Measurements from ENCODE around the gene PPP1CA.
"Not testable (repeated sequence)": the region's sequence is repeated elsewhere in the genome, so short reads cannot be mapped to it uniquely, and the experiment has no call there.

Gene PPP1CA

DNA sequence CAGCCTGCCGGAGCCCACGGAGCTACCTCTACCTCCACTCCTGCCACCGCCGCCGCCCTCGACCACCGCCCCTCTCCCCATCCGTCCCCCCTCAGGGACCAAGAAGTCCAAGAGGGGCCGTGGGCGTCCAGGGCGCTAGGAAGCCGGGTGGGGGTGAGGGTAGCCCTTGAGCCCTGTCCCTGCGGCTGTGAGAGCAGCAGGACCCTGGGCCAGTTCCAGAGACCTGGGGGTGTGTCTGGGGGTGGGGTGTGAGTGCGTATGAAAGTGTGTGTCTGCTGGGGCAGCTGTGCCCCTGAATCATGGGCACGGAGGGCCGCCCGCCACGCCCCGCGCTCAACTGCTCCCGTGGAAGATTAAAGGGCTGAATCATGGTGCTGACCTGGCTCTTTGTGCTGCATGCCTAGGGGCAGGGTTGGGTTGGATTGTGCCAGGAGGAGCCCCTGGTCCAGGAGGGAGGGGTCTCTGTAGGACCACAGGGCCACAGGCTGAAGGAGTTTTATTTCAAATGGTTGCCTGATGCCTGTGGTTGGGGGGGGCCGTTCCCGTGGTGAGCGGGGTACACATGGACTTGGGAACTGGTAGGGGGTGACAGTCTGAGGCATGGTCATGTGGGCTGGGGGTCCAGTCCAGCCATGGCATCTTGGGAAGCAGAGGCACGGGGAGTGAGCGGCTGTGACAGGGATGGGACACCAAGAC lies 33.5 kb upstream of the PPP1CA start:
- no peak for DNase-seq (ENCODE audit: low read depth, low spot score)

DNA sequence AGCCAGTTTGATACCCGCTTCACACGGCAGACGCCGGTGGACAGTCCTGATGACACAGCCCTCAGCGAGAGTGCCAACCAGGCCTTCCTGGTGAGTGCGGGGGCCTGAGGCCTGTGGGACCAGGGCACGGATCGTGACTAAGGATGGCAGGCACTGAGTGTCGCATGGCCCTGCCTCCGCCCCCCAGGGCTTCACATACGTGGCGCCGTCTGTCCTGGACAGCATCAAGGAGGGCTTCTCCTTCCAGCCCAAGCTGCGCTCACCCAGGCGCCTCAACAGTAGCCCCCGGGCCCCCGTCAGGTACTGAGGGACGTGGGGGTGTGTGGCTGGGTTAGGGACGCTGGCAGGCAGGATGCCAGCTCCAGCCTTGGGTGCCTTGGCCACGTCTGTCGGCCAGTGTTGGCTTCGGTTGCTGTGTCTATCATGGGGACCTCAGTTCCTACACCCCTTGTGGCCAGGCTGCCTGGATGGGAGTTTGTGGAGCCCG lies 32.8 kb upstream of the PPP1CA start:
- no peak for DNase-seq (ENCODE audit: low read depth, low spot score)

DNA sequence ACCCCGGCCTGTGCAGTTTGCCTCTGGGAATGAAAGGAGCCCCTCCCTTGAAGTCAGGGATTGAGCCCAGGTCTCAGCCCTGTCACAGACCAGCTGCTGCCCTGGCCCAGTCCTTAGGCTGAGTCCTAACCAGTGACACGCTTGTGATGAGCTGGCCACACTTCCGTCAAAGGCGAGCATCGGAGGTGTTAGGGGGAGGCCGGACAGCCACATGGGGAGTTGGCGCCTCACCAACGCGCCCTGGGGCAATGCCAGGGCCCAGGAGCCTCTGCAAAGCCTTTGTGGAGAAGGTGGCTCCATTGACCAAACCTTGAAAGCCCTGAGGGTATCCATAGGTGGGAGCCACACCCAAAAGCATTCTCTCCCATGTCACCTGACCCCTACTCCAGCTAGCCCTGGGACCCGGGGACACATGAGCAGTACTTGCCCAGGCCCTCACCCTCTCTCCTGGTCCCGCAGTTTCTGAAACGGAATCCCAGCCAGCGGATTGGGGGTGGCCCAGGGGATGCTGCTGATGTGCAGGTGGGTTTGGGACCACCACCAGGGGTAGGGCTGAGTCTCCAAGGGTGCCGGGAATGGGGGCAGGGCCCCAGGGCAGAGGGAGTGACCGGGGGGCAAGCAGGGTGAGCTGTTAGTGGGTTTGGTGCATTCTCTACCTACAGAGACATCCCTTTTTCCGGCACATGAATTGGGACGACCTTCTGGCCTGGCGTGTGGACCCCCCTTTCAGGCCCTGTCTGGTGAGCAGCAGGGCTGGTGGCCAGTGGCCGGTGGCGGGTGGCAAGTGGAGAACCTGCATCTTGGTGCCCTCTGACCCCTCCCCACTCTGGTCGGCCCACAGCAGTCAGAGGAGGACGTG lies 32.1 kb upstream of the PPP1CA start:
- no peak for DNase-seq (ENCODE audit: low read depth, low spot score)

DNA sequence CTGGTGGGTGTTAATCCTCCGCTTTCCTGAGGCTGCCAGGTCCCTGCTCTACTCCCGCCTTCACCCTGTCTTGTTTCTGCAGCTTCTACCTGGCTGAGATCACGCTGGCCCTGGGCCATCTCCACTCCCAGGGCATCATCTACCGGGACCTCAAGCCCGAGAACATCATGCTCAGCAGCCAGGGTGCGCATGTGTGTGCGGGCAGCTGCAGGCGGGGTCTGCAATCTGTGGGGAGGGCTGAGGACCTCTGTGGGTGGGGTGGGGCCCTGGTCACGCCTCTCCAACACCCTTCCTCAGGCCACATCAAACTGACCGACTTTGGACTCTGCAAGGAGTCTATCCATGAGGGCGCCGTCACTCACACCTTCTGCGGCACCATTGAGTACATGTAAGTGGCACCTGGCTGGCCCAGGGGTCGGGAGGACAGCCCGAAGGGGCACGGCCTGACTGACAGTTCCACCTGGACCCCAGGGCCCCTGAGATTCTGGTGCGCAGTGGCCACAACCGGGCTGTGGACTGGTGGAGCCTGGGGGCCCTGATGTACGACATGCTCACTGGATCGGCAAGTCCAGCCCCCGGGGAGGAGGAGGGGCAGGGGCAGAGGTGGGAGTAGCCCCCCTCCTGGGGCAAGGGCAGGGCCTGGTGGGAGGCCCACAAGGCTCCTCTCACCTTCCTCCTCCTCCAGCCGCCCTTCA lies 31.1 kb upstream of the PPP1CA start:
- no peak for DNase-seq (ENCODE audit: low read depth, low spot score)

DNA sequence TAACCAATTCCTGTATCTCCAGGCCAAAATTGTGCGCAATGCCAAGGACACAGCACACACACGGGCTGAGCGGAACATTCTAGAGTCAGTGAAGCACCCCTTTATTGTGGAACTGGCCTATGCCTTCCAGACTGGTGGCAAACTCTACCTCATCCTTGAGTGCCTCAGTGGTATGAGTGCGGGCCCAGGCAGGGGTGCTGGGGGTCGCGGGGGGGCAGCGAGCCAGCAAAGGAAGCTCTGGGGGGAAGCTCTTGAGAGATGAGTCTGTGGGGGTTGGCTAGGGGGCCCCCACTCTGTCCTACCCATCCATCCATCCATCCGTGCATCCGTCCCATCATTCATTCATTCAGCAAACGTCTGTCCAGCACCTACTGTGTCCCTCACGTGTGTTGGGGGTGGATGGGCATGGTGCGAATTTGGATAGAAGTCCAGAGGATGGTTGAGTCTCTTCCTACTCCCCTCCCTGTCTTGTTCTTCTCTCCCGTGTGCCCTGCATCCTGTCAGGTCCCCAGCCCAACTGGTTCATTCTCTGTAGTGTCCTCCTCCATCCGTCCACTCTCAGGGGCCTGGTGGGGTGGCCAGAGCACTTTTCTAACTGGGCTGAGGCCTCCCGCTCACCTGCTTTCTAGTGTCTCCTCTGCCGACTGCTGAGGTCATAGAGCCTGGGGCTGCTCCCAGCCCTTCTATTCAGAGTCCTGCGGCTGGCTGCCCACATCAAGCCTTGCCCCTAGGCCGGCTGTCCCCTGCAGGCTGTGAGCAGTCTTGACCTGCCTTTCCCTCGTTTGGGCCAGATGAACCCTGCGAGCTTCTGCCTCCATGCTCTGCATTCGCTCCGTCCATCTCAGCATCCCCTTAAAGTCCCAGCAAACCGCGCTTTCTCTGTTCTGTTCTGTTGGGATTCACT lies 29.9 kb upstream of the PPP1CA start:
- DNase-seq (ENCODE audit: low read depth, low spot score), result no peak

DNA sequence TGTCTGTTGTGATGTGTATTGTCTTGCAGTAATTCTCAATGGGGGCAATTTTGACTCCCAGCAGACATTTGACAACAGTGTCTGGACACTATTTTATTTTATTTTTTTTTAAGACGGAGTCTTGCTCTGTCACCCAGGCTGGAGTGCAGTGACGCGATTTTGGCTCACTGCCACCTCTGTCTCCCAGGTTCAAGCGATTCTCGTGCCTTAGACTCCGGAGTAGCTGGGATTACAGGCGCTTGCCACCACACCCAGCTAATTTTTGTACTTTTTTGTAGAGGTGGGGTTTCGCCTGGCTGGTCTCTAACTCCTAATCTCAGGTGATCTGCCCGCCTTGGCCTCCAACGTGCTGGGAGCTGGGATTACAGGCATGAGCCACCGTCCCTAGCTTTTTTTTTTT lies 28.1 kb upstream of the PPP1CA start:
- no peak for DNase-seq (ENCODE audit: low read depth, low spot score)

DNA sequence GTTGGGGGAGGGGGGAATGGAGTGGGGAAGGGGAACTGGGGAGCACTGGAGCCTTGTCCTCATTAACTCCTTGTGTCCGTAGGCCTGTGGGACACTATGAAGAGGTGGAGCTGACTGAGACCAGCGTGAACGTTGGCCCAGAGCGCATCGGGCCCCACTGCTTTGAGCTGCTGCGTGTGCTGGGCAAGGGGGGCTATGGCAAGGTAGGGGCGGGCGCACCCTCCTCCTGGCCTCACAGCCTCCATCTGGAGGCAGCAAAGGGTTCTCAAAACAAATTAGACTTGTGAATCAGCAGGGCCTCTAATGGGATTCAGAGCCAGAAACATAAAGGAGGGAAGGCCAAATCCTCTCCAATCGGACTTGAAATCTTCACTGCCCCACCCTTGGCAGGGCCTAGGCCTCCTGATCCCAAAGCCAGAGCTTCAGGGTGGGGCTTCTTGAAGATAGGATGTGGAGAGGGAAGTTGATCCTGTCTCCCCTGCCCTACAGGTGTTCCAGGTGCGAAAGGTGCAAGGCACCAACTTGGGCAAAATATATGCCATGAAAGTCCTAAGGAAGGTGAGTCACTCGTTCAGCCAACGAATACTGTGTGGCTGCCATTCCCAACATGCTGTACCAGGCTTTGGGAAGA lies 27.5 kb upstream of the PPP1CA start:
- DNase-seq (ENCODE audit: low read depth, low spot score), result no peak

DNA sequence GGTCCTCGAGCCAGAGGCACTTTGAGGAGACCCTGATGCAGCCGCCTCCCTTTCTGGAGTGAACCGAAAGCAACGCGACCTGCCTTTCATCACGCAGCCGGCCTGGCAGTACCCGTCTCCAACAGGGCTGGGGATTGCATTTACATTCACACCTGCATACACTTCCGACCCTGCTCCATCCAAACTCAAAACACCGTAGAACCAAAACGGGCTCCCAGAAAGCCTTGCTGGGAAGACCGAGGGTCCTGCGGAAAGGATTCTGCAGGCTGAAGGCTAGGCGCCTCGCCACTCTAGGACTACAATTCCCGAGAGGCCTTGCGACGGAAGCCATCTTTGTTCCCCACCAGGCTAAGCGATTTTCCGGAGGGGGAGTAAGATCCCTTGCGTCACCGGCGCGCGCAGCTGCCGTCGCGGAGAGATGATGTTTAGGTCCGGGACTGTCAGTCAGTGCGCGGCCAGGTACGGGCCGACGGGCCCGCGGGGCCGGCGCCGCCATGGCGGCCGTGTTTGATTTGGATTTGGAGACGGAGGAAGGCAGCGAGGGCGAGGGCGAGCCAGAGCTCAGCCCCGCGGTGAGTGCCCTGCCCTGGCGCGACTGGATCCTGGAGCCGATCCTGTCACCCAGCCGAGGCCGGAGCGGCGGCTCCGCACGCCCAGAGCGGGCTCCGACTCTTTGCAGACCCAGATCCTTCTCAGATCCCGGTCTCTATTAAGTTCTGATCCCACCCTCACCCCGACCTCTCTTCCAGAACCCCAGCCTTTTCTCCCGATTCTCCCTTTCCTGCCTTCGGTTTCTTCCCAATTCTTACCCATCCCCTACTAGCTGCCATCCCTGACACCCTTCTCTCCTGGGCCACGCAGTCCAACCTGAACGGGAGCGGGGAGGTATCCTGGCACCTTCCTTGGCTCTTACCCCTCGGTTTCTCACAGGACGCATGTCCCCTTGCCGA lies 26.7 kb upstream of the PPP1CA start, which contains the start of gene RPS6KB2:
TSS of gene RPS6KB2 (plus strand) at position 443 of the 950 bp plus-strand sequence. CDS start at position 495, 52 bp downstream.
- peak; percentile 91 for DNase-seq (ENCODE audit: low read depth, low spot score)

DNA sequence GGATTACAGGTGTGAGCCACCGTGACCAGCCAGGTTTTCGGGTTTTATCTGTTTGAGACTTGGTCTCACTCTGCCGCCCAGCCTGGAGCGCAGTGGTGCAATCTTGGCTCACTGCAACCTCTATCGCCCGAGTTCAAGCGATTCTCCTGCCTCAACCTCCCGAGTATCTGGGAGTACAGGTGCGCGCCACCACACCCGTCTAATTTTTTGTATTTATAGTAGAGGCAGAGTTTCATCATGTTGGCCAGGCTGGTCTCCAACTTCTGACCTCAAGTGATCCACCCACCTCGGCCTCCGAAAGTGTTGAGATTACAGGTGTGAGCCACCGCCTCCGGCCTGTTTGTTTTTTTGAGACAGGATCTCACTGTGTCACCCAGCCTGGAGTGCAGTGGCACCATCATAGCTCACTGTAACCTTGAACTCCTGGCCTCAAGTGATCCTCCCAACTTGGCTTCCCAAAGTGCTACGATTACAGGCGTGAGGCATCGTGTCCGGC lies 25.8 kb upstream of the PPP1CA start:
- DNase-seq (ENCODE audit: low read depth, low spot score), result not testable (repeated sequence)

DNA sequence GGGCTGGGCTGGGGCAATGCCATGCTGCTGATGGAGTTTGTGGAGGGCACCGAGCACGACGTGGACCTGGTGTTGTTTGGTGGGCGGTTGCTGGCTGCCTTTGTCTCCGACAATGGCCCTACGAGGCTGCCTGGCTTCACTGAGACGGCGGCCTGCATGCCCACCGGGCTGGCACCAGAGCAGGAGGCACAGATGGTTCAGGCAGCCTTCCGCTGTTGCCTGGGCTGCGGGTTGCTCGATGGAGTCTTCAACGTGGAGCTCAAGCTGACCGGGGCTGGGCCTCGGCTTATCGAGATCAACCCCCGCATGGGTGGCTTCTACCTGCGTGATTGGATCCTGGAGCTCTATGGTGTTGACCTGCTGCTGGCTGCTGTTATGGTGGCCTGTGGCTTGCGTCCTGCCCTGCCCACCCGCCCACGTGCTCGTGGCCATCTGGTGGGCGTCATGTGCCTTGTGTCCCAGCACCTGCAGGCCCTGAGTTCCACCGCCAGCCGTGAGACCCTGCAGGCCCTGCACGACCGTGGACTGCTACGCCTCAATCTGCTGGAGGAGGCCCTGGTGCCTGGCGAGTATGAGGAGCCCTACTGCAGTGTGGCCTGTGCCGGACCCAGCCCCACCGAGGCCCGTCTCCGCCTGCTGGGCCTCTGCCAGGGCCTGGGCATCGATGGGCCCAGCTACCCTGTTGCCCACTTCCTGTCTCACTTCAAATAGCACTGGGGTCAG lies 22.4 kb upstream of the PPP1CA start:
- no peak for DNase-seq (ENCODE audit: low read depth, low spot score)

DNA sequence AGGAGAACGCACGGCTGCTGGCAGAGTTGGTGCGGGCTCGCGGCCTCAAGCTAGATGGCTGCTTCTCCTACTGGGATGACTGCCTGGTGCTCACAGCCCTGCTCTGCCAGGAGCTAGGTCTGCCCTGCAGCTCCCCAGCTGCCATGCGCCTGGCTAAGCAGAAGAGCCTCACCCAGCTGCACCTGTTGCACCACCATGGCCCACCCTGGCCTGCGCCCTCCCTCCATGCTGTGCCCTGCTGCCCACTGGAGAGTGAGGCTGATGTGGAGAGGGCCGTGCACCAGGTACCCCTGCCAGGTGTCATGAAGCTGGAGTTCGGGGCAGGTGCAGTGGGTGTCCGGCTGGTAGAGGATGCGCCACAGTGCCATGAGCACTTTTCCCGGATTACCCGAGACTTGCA lies 21.8 kb upstream of the PPP1CA start:
- no peak for DNase-seq (ENCODE audit: low read depth, low spot score)

DNA sequence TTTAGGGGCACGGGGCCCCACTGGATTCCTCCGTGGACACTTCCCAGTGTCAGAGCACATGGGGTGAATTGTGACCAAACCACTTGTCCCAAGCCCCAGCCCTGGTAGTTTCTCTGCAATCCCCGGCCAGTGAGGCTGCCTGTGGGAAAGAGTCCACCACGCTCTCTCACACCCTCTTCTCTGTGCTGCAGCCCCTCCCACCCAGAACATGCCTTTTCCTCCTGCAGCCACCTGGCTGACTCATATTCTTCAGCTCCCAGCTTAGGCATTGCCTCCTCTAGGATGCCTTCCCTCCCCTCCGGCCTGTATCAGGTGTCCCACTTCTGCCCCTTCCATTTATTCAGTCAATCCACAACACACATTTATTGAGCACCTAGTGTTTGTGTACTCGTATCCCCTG lies 21.2 kb upstream of the PPP1CA start:
- no peak for DNase-seq (ENCODE audit: low read depth, low spot score)

DNA sequence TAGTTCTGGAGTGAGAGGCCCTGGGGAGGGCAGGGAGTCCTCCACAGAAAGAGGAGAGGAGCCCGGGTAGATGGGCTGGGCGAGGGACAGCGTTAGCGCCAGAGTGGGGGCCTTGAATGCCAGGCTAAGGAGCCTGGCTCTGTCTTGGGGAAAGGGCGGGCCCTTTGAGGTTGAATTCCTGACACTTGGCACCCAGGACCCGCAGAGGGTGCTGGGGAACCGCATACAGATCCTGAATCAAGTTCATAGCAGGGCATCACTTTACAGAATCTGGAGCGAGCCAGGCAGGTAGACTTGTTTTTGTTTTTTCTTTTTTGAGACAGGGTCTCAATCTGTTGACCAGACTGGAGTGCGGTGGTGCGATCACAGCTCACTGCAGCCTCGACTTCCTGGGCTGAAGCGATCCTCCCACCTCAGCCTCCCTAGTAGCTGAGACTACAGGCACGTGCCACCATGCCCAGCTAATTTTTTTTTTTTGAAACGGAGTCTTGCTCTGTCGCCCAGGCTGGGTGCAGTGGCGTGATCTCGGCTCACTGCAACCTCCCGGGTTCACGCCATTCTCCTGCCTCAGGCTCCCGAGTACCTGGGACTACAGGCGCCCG lies 19.9 kb upstream of the PPP1CA start:
- DNase-seq (ENCODE audit: low read depth, low spot score), result no peak

DNA sequence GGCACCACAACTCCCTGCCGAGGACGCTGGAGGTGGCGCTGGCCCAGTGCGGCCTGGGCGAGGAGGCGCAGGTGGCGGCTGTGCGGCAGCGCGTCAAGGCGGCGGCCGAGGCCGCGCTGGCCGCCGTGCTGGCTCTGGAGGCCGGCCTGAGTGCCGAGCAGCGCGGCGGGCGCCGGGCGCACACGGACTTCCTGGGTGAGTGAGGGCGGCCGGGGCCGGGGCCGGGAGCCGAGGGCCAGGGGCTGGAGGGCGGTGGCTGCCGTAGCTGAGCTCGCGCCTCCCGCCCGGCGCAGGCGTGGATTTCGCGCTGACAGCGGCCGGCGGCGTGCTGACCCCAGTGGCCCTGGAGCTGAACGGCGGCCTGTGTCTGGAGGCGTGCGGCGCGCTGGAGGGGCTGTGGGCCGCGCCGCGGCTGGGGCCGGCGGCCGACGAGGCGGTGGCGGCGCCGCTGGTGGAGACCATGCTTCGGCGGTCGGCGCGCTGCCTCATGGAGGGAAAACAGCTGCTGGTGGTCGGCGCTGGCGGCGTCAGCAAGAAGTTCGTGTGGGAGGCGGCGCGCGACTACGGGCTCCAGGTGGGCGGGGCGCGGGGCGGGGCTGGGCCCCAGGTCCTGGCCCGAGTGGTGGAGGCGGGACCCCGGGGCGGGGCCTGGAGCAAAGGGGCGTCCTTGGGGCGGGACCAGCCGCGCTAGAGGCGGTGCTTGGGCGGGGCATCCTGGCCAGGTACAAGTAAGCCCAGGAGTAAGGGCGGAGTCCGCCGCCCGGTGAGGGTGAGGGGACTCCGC lies 19.2 kb upstream of the PPP1CA start:
- DNase-seq (ENCODE audit: low read depth, low spot score), result peak; percentile 51

DNA sequence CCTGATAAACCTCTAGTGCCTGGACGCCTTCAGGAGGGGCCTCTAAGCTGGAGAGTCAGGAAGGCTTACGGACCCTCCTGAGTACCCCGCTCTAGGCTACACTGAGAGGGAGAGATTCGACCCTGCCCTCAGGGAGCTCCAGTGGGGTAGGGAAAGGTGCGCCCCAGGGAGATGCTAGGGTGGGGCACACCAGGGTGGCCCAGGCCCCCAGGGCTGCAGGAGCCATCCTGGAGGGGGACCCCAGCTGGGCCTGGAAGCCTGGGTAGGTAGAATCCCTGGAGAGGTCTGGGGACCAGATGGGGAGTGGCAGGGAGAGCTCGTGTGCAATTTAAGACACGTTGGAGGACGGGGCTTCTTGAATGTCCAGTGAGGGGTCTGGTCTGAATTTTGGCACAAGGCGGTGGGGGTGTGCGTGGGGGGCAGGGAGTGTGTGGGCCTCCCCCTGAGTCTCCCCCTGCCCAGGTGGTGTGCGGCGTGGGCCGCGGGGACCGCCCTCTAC lies 18.5 kb upstream of the PPP1CA start:
- DNase-seq (ENCODE audit: low read depth, low spot score), result no peak

DNA sequence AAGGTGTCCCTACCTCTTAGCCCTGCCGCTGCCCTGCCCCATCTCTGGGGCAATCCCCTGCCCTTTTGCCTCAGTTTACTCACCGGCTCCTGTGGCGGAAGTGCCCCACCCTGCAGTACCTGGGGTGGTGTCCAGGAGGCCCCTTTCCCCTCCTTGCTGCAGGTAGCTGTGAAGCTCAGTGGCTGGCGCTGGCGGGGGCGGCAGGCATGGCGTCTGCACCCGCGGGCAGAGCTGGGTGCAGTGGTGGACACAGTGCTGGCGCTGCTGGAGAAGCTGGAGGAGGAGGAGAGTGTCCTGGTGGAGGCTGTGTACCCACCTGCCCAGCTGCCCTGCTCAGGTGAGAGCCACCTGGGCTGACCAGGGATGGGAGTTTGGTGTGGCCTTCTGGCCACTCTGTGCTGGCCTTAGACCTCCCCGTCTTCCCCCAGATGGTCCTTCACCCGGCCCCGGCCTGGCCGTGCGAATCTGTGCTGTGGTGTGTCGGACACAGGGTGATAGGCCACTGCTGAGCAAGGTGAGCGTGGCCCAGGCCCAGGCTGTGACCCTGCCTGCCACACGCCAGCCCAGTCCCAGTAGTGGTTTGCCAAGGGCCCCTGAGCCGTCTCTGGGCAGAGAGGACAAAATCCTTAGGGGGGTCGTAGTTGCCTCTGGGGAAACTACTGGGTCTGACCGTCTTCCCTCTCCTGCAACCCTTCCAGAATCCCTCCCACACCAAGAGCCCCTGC lies 17.8 kb upstream of the PPP1CA start:
- no peak for DNase-seq (ENCODE audit: low read depth, low spot score)
